GM23248 (cell line): ENCODE data around the gene CTNND2.

Source experiments
- EZH2 ChIP-seq: fragments of 200-600 bp; sonication (generic); IDR thresholded peaks from 2 replicates; pipeline ENCODE4 v1.6.1; 2018; ENCODE audit warnings: antibody characterized with exemption, mild to moderate bottlenecking; ENCODE audit not compliant: insufficient read depth, poor library complexity, severe bottlenecking
- EZH2phosphoT487 ChIP-seq: fragments of 200-600 bp; sonication (generic); IDR thresholded peaks from 2 replicates; pipeline ENCODE4 v1.6.1; 2018; ENCODE audit warnings: antibody characterized with exemption, moderate library complexity, mild to moderate bottlenecking, low read depth; ENCODE audit not compliant: insufficient read depth

DNA sequence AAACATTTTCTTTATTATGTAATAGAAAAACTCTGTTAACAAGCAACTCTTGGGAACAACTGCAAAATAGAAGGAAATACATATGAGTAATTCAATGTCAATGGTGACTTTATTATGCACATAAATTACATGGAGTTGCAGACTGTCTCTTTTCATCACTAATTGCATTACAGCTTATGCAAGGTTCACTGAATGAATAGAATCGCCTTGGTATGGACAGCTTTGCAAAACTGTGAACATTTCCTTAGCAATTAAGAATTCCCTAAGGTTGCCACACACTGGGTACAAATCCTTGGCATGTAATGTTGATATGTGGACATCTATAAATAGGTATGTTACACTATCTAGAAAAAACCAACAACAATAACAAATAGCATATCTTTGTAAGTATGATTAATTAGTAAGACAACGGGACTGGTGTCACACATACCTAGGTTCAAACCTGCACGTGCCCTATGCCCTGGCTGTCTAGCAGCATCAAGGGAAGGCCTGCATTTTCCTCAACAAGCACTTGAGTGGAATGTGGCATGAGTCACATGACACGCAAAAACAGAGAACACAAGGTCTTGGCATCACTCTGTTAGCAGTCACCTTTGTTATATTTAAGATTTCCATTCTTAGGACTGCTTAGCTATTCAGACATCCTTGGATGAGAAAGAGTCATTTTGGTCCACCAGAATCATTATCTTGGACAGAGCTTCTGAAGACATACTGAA is 263.9 kb downstream of the CTNND2 start:
- TF ChIP-seq EZH2 (no peak), EZH2phosphoT487 (no peak)
